Measurements from ENCODE around the gene TARBP2. TPM values are rescaled to one million over a fixed set of nuclear protein-coding genes. Genes with fewer than 3 reads are reported as not detected.

Gene TARBP2
- total RNA-seq, 2 donors from 2014 or later: 23.4 to 45.7 TPM

DNA sequence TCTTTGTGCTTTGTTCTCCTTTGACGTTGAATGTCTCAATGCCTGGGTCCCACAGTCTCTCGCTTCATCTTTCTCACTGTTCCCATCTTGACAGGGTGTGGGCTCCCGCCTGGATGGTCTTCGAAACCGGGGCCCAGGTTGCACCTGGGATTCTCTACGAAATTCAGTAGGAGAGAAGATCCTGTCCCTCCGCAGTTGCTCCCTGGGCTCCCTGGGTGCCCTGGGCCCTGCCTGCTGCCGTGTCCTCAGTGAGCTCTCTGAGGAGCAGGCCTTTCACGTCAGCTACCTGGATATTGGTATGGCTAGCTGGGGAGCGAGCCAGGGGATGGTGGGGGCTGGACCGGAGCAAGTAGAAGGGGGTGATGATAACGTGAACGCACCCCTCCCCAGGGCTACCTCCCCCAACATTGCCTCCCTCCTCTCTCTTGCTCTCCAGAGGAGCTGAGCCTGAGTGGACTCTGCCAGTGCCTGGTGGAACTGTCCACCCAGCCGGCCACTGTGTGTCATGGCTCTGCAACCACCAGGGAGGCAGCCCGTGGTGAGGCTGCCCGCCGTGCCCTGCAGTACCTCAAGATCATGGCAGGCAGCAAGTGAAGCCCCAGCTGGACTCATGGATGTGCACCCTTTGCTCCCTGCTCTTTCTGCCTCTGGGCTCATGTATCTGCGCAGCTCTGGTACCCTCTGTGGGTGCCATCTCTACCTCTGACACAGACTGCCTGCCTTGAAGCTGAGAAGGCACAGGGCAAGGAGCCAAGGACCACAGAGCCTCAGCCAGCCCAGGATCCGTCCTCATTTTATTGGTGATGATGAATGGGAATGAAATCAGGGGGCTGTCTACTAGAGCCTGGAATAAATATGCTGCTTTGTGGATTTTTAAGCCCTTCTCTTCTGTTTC lies 4.7 kb downstream of the TARBP2 start:
- Histone ChIP-seq H3K27ac (no peak overlapping the region), H3K27me3 (replicated peaks; ENCODE audit: insufficient read depth) (no peaks in the 10 kb centered on the region), H3K4me3 (no peak overlapping the region), H3K9me3 (no peaks in the 10 kb centered on the region), H3K36me3 (no peaks in the 10 kb centered on the region), H3K4me1 (replicated peaks) (peaks cover 9% of the 10 kb centered on the region)
- no peak for TF ChIP-seq POLR2A (IDR thresholded peaks at IDR 0.05)
- TF ChIP-seq, protein P1, sequence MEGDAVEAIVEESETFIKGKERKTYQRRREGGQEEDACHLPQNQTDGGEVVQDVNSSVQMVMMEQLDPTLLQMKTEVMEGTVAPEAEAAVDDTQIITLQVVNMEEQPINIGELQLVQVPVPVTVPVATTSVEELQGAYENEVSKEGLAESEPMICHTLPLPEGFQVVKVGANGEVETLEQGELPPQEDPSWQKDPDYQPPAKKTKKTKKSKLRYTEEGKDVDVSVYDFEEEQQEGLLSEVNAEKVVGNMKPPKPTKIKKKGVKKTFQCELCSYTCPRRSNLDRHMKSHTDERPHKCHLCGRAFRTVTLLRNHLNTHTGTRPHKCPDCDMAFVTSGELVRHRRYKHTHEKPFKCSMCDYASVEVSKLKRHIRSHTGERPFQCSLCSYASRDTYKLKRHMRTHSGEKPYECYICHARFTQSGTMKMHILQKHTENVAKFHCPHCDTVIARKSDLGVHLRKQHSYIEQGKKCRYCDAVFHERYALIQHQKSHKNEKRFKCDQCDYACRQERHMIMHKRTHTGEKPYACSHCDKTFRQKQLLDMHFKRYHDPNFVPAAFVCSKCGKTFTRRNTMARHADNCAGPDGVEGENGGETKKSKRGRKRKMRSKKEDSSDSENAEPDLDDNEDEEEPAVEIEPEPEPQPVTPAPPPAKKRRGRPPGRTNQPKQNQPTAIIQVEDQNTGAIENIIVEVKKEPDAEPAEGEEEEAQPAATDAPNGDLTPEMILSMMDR (IDR thresholded peaks at IDR 0.05): no peak
- WGBS: 76% methylated on average over 19 of the region's 19 CpGs
- intact Hi-C loops (cut with DNase I): loop anchor here (10.0 kb wide), 2 partner anchors 181 to 451 kb away; partner anchors contain the start of genes AAAS and TNS2
- DNase-seq (ENCODE audit: low spot score): no peak

DNA sequence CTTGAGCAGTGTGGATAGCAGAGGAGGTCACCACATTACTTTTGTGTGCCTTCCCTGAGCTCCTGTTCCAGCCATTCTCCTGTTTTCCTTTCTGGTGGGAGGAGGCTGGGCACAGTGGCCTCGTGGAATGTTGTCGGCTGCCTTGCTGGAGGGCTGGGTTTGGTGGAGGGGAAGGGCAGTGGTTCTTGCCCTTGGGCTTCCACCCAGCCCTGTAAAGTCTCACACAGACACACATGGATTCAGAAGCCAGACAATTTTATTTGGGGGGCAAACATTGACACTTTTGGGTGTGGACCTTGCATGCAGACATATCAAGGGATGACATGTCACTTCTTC lies 5.3 kb downstream of the TARBP2 start:
- Histone ChIP-seq H3K27ac (no peak overlapping the region), H3K27me3 (replicated peaks; ENCODE audit: insufficient read depth) (no peaks in the 10 kb centered on the region), H3K36me3 (no peaks in the 10 kb centered on the region), H3K4me3 (no peak overlapping the region), H3K4me1 (replicated peaks) (peaks cover 9% of the 10 kb centered on the region), H3K9me3 (no peaks in the 10 kb centered on the region)
- DNase-seq (ENCODE audit: low spot score): no peak
- intact Hi-C loops (cut with DNase I): loop anchor here (10.0 kb wide), 2 partner anchors 182 to 452 kb away; partner anchors contain the start of genes AAAS and TNS2
- WGBS: 19% methylated on average over 2 of the region's 2 CpGs
- TF ChIP-seq, protein P1 (IDR thresholded peaks at IDR 0.05): no peak
- no peak for TF ChIP-seq POLR2AphosphoS5 (IDR thresholded peaks at IDR 0.05)
- TF ChIP-seq POLR2A (IDR thresholded peaks at IDR 0.05): no peak

- Histone ChIP-seq H3K9me3 (no peaks in the 10 kb centered on the region), H3K36me3 (no peaks in the 10 kb centered on the region), H3K27ac (no peak within 1 kb of the TSS), H3K4me1 (replicated peaks) (peaks cover 4% of the 10 kb centered on the region), H3K27me3 (replicated peaks; ENCODE audit: insufficient read depth) (no peaks in the 10 kb centered on the region), H3K4me3 (no peak within 1 kb of the TSS)
- TF ChIP-seq, protein P1 (IDR thresholded peaks at IDR 0.05): no peak
- TF ChIP-seq POLR2AphosphoS5 (IDR thresholded peaks at IDR 0.05): no peak
- no peak for TF ChIP-seq POLR2A (IDR thresholded peaks at IDR 0.05)
- intact Hi-C loops (cut with DNase I): loop anchor here (10.0 kb wide), 2 partner anchors 182 to 452 kb away; partner anchors contain the start of genes AAAS and TNS2
- no peak for DNase-seq (ENCODE audit: low spot score)
- WGBS: 81% methylated on average over 9 of the region's 9 CpGs
Measured at GRCh38 chr12:53506881-53507602, 6.0 kb downstream of the TARBP2 start, which contains the start of gene NPFF. NPFF (minus strand) TSS chr12:53507484; CDS start chr12:53507474, 10 bp downstream.

GRCh38 chr12:53507603-53507885 lies 6.5 kb downstream of the TARBP2 start:
- DNase-seq (ENCODE audit: low spot score): no peak
- H3K4me1 ChIP-seq (replicated peaks): no peaks in the 10 kb centered on the region
- no peaks in the 10 kb centered on the region for H3K27me3 ChIP-seq (replicated peaks; ENCODE audit: insufficient read depth)
- TF ChIP-seq POLR2AphosphoS5 (IDR thresholded peaks at IDR 0.05) (no peak), POLR2A (IDR thresholded peaks at IDR 0.05) (no peak)
- TF ChIP-seq, protein P1 (IDR thresholded peaks at IDR 0.05): no peak
- no peaks in the 10 kb centered on the region for H3K9me3 ChIP-seq
- H3K36me3 ChIP-seq: no peaks in the 10 kb centered on the region
- H3K4me3 ChIP-seq: no peak overlapping the region
- H3K27ac ChIP-seq: no peak overlapping the region
- intact Hi-C loops (cut with DNase I): loop anchor here (10.0 kb wide), 2 partner anchors 183 to 453 kb away; partner anchors contain the start of genes AAAS and TNS2
- 76% methylated on average over 4 of the region's 4 CpGs for WGBS
